Uterus (tissue), 2 donors: ENCODE measurements around the gene AHDC1.

Source experiments
- POLR2A ChIP-seq, 2 donors: fragments of 450-650 bp; IDR thresholded peaks; one replicate each; pipeline ENCODE4 v1.6.1; 2016; ENCODE audit warnings: antibody characterized with exemption in 2 of 2, mild to moderate bottlenecking in 1 of 2, moderate library complexity in 1 of 2
- TF ChIP-seq, protein P1 (sequence below), 4 experiments: fragments of 200-600 bp in 2 of 4; fragments of 450-650 bp in 2 of 4; sonication (generic) in 2 of 4; IDR thresholded peaks; one replicate each; pipeline ENCODE4 v1.5.1; 2016 to 2019; ENCODE audit warnings: antibody characterized with exemption in 4 of 4, mild to moderate bottlenecking in 2 of 4, moderate library complexity in 1 of 4

- TF ChIP-seq, protein P1, sequence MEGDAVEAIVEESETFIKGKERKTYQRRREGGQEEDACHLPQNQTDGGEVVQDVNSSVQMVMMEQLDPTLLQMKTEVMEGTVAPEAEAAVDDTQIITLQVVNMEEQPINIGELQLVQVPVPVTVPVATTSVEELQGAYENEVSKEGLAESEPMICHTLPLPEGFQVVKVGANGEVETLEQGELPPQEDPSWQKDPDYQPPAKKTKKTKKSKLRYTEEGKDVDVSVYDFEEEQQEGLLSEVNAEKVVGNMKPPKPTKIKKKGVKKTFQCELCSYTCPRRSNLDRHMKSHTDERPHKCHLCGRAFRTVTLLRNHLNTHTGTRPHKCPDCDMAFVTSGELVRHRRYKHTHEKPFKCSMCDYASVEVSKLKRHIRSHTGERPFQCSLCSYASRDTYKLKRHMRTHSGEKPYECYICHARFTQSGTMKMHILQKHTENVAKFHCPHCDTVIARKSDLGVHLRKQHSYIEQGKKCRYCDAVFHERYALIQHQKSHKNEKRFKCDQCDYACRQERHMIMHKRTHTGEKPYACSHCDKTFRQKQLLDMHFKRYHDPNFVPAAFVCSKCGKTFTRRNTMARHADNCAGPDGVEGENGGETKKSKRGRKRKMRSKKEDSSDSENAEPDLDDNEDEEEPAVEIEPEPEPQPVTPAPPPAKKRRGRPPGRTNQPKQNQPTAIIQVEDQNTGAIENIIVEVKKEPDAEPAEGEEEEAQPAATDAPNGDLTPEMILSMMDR (IDR thresholded peaks at IDR 0.05) = no peak
- no peak for TF ChIP-seq POLR2A (IDR thresholded peaks at IDR 0.05)
Observed at GRCh38 chr1:27545271-27545670, 58.7 kb downstream of the AHDC1 start.
